ENCODE data around the gene NME3. TPM values are rescaled to one million over a fixed set of nuclear protein-coding genes. Genes with fewer than 3 reads are reported as not detected.

NME3 gene
- total RNA-seq, 2 donors from 2014 or later, result 68.1 to 165 TPM

- TF ChIP-seq CTCF (IDR thresholded peaks at IDR 0.05), result no peak
- DNase-seq (ENCODE audit: low spot score), result no peak
- H3K36me3 ChIP-seq, result peaks cover 25% of the 10 kb centered on the region
Measured at GRCh38 chr16:1790611-1791255, 19.4 kb upstream of the NME3 start.

GRCh38 chr16:1790261-1790610 is 18.9 kb upstream of the NME3 start:
- peaks cover 25% of the 10 kb centered on the region for H3K36me3 ChIP-seq
- H3K4me3 ChIP-seq, result no peak overlapping the region
- DNase-seq (ENCODE audit: low spot score) (no peak), ATAC-seq (ENCODE audit: insufficient number of reproducible peaks, low FRiP score, low read depth) (no peak)
- H3K9me3 ChIP-seq, result no peaks in the 10 kb centered on the region
- H3K4me1 ChIP-seq (ENCODE audit: control insufficient read depth in 1 of 2, low read depth in 2 of 2), result peaks cover 0 to 2% of the 10 kb centered on the region in 2 donors
- H3K27ac ChIP-seq, result no peak overlapping the region
- H3K27me3 ChIP-seq (replicated peaks; ENCODE audit: insufficient read depth), result no peaks in the 10 kb centered on the region
- no peak for TF ChIP-seq CTCF (IDR thresholded peaks at IDR 0.05)

More at GRCh38 chr16:1790611-1791255, 19.4 kb upstream of the NME3 start:
- Histone ChIP-seq H3K4me3 (no peak overlapping the region), H3K27me3 (replicated peaks; ENCODE audit: insufficient read depth) (no peaks in the 10 kb centered on the region), H3K27ac (no peak overlapping the region), H3K9me3 (no peaks in the 10 kb centered on the region), H3K4me1 (ENCODE audit: control insufficient read depth in 1 of 2, low read depth in 2 of 2) (no peaks in the 10 kb centered on the region)
- ATAC-seq (ENCODE audit: insufficient number of reproducible peaks, low FRiP score, low read depth), result no peak

GRCh38 chr16:1789643-1790045 is 18.3 kb upstream of the NME3 start:
- Histone ChIP-seq H3K27me3 (replicated peaks; ENCODE audit: insufficient read depth) (no peaks in the 10 kb centered on the region), H3K36me3 (peaks cover 25% of the 10 kb centered on the region), H3K9me3 (no peaks in the 10 kb centered on the region), H3K27ac (no peak overlapping the region), H3K4me1 (ENCODE audit: control insufficient read depth in 1 of 2, low read depth in 2 of 2) (peaks cover 0 to 8% of the 10 kb centered on the region in 2 donors), H3K4me3 (no peak overlapping the region)
- DNase-seq (ENCODE audit: low spot score) (no peak), ATAC-seq (ENCODE audit: insufficient number of reproducible peaks, low FRiP score, low read depth) (no peak)
- TF ChIP-seq CTCF (IDR thresholded peaks at IDR 0.05), result no peak

- Histone ChIP-seq H3K9me3 (no peaks in the 10 kb centered on the region), H3K36me3 (peaks cover 25% of the 10 kb centered on the region), H3K27ac (no peak overlapping the region), H3K4me1 (ENCODE audit: control insufficient read depth in 1 of 2, low read depth in 2 of 2) (peaks cover 6 to 17% of the 10 kb centered on the region in 2 donors), H3K27me3 (replicated peaks; ENCODE audit: insufficient read depth) (no peaks in the 10 kb centered on the region), H3K4me3 (no peak overlapping the region)
- ATAC-seq (ENCODE audit: insufficient number of reproducible peaks, low FRiP score, low read depth) (no peak), DNase-seq (ENCODE audit: low spot score) (no peak)
- no peak for TF ChIP-seq CTCF (IDR thresholded peaks at IDR 0.05)
Measured at GRCh38 chr16:1788708-1789100, 17.4 kb upstream of the NME3 start.

- ATAC-seq (ENCODE audit: insufficient number of reproducible peaks, low FRiP score, low read depth) (no peak), DNase-seq (ENCODE audit: low spot score) (no peak)
- no peaks in the 10 kb centered on the region for H3K27me3 ChIP-seq (replicated peaks; ENCODE audit: insufficient read depth)
- H3K4me1 ChIP-seq (ENCODE audit: control insufficient read depth in 1 of 2, low read depth in 2 of 2), result peaks cover 6 to 22% of the 10 kb centered on the region in 2 donors
- peaks cover 25% of the 10 kb centered on the region for H3K36me3 ChIP-seq
- no peaks in the 10 kb centered on the region for H3K9me3 ChIP-seq
- TF ChIP-seq CTCF (IDR thresholded peaks at IDR 0.05), result no peak
- H3K27ac ChIP-seq, result no peak overlapping the region
- H3K4me3 ChIP-seq, result no peak overlapping the region
Measured at GRCh38 chr16:1788095-1788707, 16.9 kb upstream of the NME3 start.
